Measurements from ENCODE around the gene ZDHHC21.

DNA sequence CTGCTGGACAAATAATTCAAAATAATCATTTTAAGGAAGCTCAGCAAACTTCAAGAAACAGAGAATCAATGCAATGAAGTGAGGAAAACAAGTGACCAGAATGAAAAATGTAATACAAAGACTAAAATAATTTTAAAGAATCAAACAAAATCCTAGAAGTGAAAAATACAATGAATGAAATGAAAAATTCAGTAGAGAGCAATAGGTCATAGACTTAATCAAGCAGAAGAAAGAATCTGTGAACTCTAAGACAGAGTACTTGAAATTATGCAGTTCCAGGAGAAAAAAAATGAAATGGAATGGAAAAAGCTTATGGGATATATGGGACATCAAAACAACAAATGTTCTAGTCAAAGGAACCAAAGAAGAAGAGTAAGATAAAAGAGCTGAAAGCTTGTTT is 11.8 kb upstream of the ZDHHC21 start:
- TF ChIP-seq, protein P1, sequence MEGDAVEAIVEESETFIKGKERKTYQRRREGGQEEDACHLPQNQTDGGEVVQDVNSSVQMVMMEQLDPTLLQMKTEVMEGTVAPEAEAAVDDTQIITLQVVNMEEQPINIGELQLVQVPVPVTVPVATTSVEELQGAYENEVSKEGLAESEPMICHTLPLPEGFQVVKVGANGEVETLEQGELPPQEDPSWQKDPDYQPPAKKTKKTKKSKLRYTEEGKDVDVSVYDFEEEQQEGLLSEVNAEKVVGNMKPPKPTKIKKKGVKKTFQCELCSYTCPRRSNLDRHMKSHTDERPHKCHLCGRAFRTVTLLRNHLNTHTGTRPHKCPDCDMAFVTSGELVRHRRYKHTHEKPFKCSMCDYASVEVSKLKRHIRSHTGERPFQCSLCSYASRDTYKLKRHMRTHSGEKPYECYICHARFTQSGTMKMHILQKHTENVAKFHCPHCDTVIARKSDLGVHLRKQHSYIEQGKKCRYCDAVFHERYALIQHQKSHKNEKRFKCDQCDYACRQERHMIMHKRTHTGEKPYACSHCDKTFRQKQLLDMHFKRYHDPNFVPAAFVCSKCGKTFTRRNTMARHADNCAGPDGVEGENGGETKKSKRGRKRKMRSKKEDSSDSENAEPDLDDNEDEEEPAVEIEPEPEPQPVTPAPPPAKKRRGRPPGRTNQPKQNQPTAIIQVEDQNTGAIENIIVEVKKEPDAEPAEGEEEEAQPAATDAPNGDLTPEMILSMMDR (IDR thresholded peaks at IDR 0.05; ENCODE audit: low read length): no peak
- TF ChIP-seq EZH2 (IDR thresholded peaks at IDR 0.05; ENCODE audit: borderline replicate concordance, low read length): no peak
